NCI-H2107 (cell line): ENCODE results near the gene EHF.

Source experiments
- DNase-seq: peaks from one replicate; lab custom pipeline; 2025; lab: John Stamatoyannopoulos, UW

The EHF gene

DNA sequence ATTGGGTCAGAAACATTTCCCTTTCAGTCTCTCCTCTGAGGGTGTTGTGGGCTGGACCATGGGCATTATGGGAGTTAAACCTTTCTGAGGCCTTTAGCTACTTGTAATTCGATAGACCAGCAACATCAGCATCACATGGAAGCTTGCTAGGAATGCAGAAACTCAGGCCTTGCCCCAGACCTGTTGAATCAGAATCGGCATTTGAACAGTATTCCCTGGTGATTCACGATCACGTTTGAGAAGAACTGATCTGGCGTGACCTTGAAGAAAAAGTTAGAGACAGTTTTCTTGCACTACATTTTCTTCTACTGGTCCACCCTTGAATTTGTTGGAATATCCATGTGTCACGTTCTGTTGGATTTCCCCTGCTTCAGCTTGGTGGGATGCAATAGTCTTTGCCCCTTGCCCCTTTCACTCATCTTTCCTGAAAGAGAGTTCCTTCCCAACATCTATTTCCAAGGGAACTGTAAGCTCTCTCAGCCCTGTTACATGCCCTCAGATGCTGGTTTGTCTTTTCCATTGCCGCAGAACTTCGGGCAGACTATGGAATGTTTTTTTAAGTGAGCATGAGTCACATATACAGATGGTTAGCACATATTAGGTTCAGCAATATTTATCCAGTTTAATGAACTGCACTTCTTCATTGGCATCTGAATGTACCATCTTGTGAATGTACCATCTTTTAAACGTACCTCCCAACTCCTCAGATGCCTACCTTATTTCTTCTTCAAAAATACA lies 23.9 kb downstream of the EHF start:
- no peak for DNase-seq

GRCh38 chr11:34646431-34646830 lies 25.5 kb downstream of the EHF start:
- DNase-seq: no peak

GRCh38 chr11:34647131-34647530 lies 26.2 kb downstream of the EHF start:
- no peak for DNase-seq

- DNase-seq: no peak
Measured at GRCh38 chr11:34647532-34647931, 26.6 kb downstream of the EHF start.

DNA sequence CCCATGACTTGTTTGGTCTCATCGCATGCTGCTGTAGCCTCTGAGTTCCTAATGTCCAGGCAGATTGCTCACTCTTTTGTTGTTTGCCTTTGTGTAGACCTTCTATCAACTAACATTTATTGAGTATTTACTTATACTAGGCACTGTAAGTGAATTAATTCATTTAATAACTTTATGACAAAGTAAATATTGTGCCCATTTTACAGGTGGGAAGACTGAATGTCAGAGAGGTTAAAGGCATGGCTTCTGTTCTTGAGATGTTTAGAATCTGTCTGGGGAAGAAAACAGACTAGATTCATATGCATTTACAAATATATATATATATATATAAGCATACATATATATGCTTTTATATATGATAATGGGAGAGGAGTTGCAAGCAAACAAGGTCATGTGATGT lies 27.1 kb downstream of the EHF start:
- no peak for DNase-seq

- DNase-seq: no peak
Measured at GRCh38 chr11:34649597-34649996, 28.7 kb downstream of the EHF start.

DNA sequence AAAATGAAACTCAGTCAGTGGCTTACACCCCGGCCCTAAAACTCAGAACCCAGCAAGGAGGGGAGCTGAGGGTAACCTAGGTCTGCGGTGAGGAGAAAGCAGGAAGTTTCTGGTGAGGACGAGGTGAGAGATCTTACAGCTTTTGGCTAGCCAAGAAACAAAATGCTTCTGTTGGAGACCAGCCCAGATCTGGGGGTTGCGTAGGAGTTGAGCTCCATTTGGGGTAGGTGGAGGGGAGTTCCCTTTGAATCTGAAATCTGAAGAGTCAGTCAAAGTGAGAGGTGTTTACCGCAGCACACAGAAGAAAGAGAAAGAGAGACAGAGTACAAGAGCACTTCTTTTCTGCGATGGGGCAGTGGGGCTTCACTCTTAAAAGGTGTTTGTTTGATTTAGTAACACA lies 29.6 kb downstream of the EHF start:
- no peak for DNase-seq

DNA sequence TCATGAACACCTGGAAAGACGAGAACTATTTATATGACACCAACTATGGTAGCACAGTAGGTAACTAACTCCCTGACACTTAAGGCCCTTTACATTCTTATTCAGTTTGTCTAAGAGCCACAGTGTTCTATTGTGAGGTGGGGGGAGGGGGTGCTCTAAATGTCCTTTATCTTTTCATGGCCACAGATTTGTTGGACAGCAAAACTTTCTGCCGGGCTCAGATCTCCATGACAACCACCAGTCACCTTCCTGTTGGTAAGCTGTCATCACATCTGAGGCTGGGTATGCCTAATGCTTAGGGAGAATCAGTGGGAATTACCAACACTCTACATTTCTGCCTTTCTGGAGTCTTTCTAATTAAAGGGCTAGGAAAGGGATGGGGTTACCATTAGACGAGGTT lies 30.7 kb downstream of the EHF start:
- DNase-seq: no peak

GRCh38 chr11:34652191-34652973 lies 31.5 kb downstream of the EHF start:
- DNase-seq: no peak

DNA sequence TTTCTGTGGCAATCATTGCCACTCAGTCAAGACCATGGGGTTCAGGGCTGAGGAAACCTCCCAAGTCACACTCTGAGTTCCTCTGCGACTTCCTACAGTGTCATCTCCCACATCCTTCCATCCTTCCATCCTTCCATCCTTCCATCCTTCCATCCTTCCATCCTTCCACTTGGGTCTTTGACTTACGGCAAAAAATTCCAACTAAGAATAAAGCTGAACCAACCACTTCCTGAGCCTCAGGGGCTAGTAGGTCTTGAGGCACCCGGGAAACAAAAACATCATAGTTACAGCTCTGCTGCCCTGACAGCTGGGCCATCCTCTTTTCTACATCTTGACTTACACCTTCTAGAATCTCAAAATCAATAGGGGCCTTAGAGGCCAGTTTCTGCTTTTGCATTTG lies 32.1 kb downstream of the EHF start:
- DNase-seq: no peak

GRCh38 chr11:34653851-34654482 lies 33.1 kb downstream of the EHF start:
- DNase-seq: no peak

- peak; percentile 70 for DNase-seq
Measured at GRCh38 chr11:34654483-34655334, 33.8 kb downstream of the EHF start.

DNA sequence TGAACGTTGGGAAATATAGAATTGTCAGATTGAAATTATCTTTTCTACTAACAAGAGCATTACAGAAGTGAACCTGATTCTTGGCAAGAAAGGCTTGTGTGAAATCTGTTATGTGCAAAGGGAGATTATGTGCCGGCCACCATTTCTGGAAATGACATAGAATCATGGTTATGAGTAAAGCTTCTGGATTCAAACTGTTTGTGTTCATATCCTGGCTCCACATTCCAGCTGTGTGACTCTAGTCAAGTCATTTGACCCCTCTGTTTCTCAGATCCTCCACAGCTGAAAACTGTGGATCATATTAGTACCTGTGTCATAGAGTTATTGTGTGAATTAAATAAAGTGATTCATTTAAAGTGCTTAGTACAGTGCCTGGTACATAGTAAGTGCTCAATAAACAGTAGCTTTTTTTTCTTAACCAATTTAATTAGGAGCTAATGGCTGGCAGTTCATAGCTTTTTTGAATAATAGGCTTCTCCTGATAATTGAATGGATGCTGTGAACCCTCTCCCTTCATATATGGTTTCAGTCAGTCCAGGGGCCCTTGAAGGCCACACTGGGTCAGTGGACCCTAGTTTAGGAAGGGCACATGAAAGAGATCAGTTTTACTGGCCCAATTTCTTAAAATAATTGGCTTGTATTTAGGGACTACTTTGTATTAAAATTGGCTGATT lies 34.6 kb downstream of the EHF start:
- no peak for DNase-seq

DNA sequence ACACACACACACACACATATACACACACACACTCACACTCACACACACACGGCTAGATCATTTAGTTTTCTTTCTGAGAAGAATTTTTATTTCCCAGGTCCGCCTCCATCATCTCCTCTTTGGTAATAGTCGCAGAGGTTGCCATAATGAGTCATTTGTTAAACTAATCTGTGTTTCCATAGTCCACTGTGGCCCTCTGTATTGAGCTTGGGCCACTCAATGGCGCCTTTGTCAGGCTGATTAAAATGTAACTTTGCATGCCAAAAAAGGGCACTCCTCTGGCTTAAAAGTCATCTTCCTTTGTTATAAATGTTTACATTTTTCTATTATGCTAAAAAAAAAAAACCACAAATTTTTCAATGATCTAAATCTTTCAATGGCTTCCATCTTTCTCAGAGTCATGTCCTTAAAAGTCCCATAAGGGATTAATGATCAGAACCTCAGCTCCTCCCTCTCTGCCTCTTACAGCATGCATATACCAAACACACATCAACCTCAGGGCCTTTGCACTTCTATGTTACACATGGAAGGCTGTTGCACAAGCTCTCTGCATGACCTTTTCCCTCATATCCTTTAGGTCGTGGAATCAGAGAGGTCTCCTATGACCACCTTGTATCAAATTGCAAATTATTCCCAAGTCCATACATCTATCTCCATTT lies 35.3 kb downstream of the EHF start:
- DNase-seq: no peak

DNA sequence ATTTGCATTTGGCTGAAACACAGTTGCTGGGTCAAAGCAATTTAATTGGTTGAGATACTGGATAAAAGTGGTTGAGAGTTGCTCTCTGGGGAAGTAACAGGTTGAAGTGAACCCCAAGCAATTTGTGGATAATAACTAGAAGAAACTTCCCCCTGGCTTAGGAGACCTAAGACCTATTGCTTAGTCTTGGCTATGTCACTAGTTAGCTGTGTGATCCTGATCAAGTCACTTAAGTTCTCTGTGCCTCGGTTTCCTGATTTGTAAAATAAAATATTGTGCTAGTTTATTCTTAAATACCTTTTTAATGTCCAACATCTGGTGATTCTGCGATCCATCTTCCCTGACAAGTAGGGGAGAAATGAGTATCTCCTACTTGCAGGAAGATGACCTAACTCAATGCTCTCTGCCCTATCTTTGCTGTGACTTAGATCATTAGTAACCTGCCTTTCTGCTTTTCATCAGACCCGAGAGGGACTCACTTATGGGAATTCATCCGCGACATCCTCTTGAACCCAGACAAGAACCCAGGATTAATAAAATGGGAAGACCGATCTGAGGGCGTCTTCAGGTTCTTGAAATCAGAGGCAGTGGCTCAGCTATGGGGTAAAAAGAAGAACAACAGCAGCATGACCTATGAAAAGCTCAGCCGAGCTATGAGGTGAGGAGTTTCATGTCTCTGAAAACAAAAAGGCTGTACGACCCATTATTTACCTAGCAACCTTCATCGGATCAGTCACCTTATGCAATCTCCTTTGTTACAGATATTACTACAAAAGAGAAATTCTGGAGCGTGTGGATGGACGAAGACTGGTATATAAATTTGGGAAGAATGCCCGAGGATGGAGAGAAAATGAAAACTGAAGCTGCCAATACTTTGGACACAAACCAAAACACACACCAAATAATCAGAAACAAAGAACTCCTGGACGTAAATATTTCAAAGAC lies 37.5 kb downstream of the EHF start:
- DNase-seq: no peak

DNA sequence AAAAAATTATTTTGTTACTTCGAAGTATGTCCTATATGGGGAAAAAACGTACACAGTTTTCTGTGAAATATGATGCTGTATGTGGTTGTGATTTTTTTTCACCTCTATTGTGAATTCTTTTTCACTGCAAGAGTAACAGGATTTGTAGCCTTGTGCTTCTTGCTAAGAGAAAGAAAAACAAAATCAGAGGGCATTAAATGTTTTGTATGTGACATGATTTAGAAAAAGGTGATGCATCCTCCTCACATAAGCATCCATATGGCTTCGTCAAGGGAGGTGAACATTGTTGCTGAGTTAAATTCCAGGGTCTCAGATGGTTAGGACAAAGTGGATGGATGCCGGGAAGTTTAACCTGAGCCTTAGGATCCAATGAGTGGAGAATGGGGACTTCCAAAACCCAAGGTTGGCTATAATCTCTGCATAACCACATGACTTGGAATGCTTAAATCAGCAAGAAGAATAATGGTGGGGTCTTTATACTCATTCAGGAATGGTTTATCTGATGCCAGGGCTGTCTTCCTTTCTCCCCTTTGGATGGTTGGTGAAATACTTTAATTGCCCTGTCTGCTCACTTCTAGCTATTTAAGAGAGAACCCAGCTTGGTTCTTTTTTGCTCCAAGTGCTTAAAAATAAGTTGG lies 38.3 kb downstream of the EHF start:
- no peak for DNase-seq

DNA sequence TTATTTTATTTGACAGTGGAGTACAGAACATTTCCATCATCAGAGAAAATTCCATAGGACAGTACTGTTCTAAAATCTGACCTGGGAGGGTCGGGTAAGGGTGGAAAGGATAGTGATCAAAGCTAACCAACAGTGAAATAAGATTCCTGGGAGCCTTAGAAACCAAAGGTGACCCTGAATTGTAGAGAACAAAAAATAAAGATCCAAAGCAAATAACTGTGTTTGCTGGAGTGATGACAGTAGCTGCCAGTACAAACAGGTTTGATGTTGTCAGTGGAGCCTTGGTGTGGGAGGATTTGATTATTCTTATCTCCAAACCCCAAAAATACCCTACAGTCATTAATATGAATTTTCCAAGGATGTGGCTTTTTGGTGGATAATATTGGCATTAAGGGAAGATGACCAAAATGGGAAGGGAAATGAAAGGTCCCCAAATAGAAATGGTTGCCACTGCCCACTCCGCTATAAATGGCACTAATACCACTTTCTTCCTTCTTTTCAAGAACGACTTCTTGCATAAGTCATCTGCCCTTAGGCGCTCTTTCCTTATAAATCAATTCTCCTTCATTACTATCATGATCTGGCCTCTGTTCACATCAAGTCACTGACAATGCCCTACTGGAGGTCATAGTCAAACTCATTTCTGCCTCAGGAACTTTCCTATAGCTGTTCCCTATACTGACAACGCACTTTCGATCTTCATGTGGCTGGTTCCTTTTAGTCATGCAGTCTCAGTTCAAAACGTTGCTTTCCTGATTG lies 44.4 kb downstream of the EHF start:
- DNase-seq: no peak

GRCh38 chr11:34667810-34668582 lies 47.1 kb downstream of the EHF start:
- no peak for DNase-seq
